OCI-LY7 (cell line): ENCODE measurements around the gene SLCO1B3. TPM values are rescaled to one million over a fixed set of nuclear protein-coding genes. Genes with fewer than 3 reads are reported as not detected.

ENCODE experiments used
- BruUV-seq: library from RNA; stranded (reverse); fragments of 400-500 nt; replicated peaks from 2 replicates; lab custom pipeline; 2021; lab: Mats Ljungman, UMichigan
- CTCF ChIA-PET: fragments of 300-600 bp; sonication (Branson Sonifier 250); formaldehyde crosslinking; loops from one replicate; lab custom pipeline; 2022; ENCODE audit warnings: antibody characterized with exemption; ENCODE audit not compliant: unreplicated experiment; lab: Charles Lee
- POLR2A ChIA-PET: fragments of 300-600 bp; sonication (Branson Sonifier 250); formaldehyde crosslinking; loops from one replicate; lab custom pipeline; 2022; ENCODE audit warnings: antibody characterized with exemption; lab: Charles Lee
- DNase-seq: peaks from one replicate; pipeline ENCODE4 v3.0.0-alpha.2; 2015; ENCODE audit warnings: low spot score
- H2AFZ ChIP-seq: fragments of 200-600 bp; sonication (generic), shearing (Covaris generic); 2 replicates; pipeline ENCODE4 v1.6.1; 2014; ENCODE audit warnings: mild to moderate bottlenecking, antibody characterized with exemption, low read length, moderate library complexity
- H3K27ac ChIP-seq: fragments of 200-600 bp; sonication (generic); 2 replicates; pipeline ENCODE4 v1.5.1; 2014; ENCODE audit warnings: mixed run types, low read depth, mild to moderate bottlenecking, moderate library complexity, low read length, inconsistent platforms; ENCODE audit not compliant: poor library complexity, severe bottlenecking
- H3K36me3 ChIP-seq: fragments of 200-600 bp; sonication (generic); 2 replicates; pipeline ENCODE4 v1.6.1; 2014; ENCODE audit warnings: mild to moderate bottlenecking, antibody characterized with exemption, low read length, moderate library complexity, mixed read lengths; ENCODE audit not compliant: insufficient read depth
- H3K4me1 ChIP-seq: fragments of 200-600 bp; sonication (generic); 2 replicates; pipeline ENCODE4 v1.5.1; 2014; ENCODE audit warnings: mild to moderate bottlenecking, low read length; ENCODE audit not compliant: insufficient read depth, poor library complexity, severe bottlenecking
- H3K4me2 ChIP-seq: fragments of 200-600 bp; sonication (generic); 2 replicates; pipeline ENCODE4 v1.6.1; 2014; ENCODE audit warnings: mild to moderate bottlenecking, low read length
- H3K4me3 ChIP-seq: fragments of 200-600 bp; sonication (generic); 2 replicates; pipeline ENCODE4 v1.5.1; 2014; ENCODE audit warnings: mild to moderate bottlenecking, low read depth, low read length; ENCODE audit not compliant: poor library complexity, severe bottlenecking
- H3K79me2 ChIP-seq: fragments of 200-600 bp; sonication (generic); 2 replicates; pipeline ENCODE4 v1.6.1; 2016; ENCODE audit warnings: low read depth, mild to moderate bottlenecking, low read length, moderate library complexity, mixed read lengths; ENCODE audit not compliant: insufficient read depth
- H3K9me2 ChIP-seq: fragments of 200-600 bp; sonication (generic); 2 replicates; pipeline ENCODE4 v1.6.1; 2016; ENCODE audit warnings: mild to moderate bottlenecking, low read length, mixed read lengths; ENCODE audit not compliant: insufficient read depth
- H3K9me3 ChIP-seq: fragments of 200-600 bp; sonication (generic); 2 replicates; pipeline ENCODE4 v1.6.1; 2014; ENCODE audit warnings: mild to moderate bottlenecking, mixed run types, low read length, mixed read lengths
- H4K20me1 ChIP-seq: fragments of 200-600 bp; sonication (generic); 2 replicates; pipeline ENCODE4 v1.6.1; 2014; ENCODE audit warnings: mild to moderate bottlenecking, antibody characterized with exemption, low read length, moderate library complexity, mixed read lengths; ENCODE audit not compliant: insufficient read depth
- CTCF ChIP-seq: fragments of 200-600 bp; sonication (generic); conservative IDR thresholded peaks from 2 replicates; pipeline ENCODE4 v1.5.1; 2014; ENCODE audit warnings: mild to moderate bottlenecking, antibody characterized with exemption, low read length, moderate library complexity, mixed read lengths
- EZH2phosphoT487 ChIP-seq: fragments of 200-600 bp; sonication (generic); IDR thresholded peaks from 2 replicates; pipeline ENCODE4 v1.6.1; 2018; ENCODE audit warnings: low read depth, borderline replicate concordance, mild to moderate bottlenecking, mixed run types, antibody characterized with exemption, low read length, moderate library complexity, mixed read lengths
- intact Hi-C: fragments of 100-400 bp; cut with micrococcal nuclease; formaldehyde crosslinking; loops from one replicate; pipeline ENCODE4 v1.10.0; 2022; ENCODE audit not compliant: unreplicated experiment
- total RNA-seq, 2 experiments: library from RNA; depleted of rRNA in 1 of 2; stranded (reverse); fragments of >200 nt in 1 of 2; shearing (Covaris generic) in 1 of 2; gene quantifications; 2 replicates each; pipeline ENCODE4 v1.2.3, GENCODE V29; 2014 to 2022

The SLCO1B3 gene
- total RNA-seq, 2 experiments from 2014 or later: not detected

GRCh38 chr12:20865873-20866272, 55.4 kb downstream of the SLCO1B3 start:
- no peaks in the 10 kb centered on the region for H3K4me1 ChIP-seq
- no peaks in the 10 kb centered on the region for H3K9me2 ChIP-seq
- no peaks in the 10 kb centered on the region for H4K20me1 ChIP-seq
- H3K36me3 ChIP-seq: no peaks in the 10 kb centered on the region
- H3K79me2 ChIP-seq: no peaks in the 10 kb centered on the region
- TF ChIP-seq EZH2phosphoT487: no peak
- TF ChIP-seq CTCF: no peak
- no peak overlapping the region for H3K4me2 ChIP-seq
- ChIA-PET CTCF (no interaction called here), POLR2A (no interaction called here)
- no peak overlapping the region for H2AFZ ChIP-seq
- no TSS peak for BruUV-seq
- DNase-seq: no peak
- intact Hi-C loops: no loop called here
- H3K9me3 ChIP-seq: no peaks in the 10 kb centered on the region
- no peak overlapping the region for H3K27ac ChIP-seq
- H3K4me3 ChIP-seq: no peak overlapping the region

GRCh38 chr12:20868277-20868676, 57.8 kb downstream of the SLCO1B3 start:
- no peaks in the 10 kb centered on the region for H3K9me2 ChIP-seq
- no TSS peak for BruUV-seq
- no peak overlapping the region for H3K27ac ChIP-seq
- H3K4me2 ChIP-seq: no peak overlapping the region
- H4K20me1 ChIP-seq: no peaks in the 10 kb centered on the region
- H2AFZ ChIP-seq: no peak overlapping the region
- intact Hi-C loops: no loop called here
- no peak overlapping the region for H3K4me3 ChIP-seq
- TF ChIP-seq EZH2phosphoT487: no peak
- no peak for TF ChIP-seq CTCF
- H3K79me2 ChIP-seq: no peaks in the 10 kb centered on the region
- ChIA-PET POLR2A (no interaction called here), CTCF (no interaction called here)
- no peaks in the 10 kb centered on the region for H3K36me3 ChIP-seq
- no peak for DNase-seq
- H3K9me3 ChIP-seq: no peaks in the 10 kb centered on the region
- no peaks in the 10 kb centered on the region for H3K4me1 ChIP-seq

DNA sequence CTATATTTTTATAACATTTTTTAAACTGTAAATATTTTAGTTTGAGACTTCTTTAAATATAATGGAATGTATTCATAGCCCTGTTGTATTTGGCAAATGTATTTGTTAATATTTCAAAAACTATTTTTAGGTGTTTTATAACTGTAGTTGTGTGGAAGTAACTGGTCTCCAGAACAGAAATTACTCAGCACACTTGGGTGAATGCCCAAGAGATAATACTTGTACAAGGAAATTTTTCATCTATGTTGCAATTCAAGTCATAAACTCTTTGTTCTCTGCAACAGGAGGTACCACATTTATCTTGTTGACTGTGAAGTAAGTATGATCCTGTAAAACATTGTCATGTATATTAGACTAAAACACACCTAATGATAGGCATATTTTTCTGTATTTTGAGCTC, 72.8 kb downstream of the SLCO1B3 start:
- Histone ChIP-seq H3K4me1 (no peaks in the 10 kb centered on the region), H3K4me3 (no peak overlapping the region), H3K36me3 (no peaks in the 10 kb centered on the region), H3K9me2 (no peaks in the 10 kb centered on the region), H3K27ac (no peak overlapping the region), H4K20me1 (no peaks in the 10 kb centered on the region), H3K9me3 (no peaks in the 10 kb centered on the region), H3K79me2 (no peaks in the 10 kb centered on the region), H2AFZ (no peak overlapping the region), H3K4me2 (no peak overlapping the region)
- intact Hi-C loops: no loop called here
- ChIA-PET CTCF (no interaction called here), POLR2A (no interaction called here)
- BruUV-seq: no TSS peak
- no peak for DNase-seq
- no peak for TF ChIP-seq EZH2phosphoT487
- TF ChIP-seq CTCF: no peak
